Measurements from ENCODE around the gene PTPRN2.

DNA sequence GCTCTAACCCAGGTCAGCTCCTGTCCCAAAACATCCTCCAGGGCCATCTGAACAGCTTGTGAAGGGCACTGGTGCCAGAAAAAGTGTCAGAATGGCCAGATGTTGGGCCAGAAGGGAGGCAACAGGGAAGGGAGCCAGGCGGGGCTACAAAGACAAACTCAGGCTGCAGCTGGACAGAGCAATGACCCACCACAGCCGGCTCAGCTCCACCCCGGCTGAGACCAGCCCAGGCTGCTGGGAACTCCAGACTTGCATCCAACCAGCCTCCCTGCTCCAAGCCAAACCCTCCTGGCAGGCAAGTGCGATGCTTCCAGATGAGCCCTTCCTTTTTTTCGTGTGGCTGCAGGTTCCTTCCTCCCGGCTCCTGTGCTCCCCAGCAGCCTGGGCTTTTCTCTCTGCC lies 466.9 kb downstream of the PTPRN2 start:
- TF ChIP-seq, protein P1, sequence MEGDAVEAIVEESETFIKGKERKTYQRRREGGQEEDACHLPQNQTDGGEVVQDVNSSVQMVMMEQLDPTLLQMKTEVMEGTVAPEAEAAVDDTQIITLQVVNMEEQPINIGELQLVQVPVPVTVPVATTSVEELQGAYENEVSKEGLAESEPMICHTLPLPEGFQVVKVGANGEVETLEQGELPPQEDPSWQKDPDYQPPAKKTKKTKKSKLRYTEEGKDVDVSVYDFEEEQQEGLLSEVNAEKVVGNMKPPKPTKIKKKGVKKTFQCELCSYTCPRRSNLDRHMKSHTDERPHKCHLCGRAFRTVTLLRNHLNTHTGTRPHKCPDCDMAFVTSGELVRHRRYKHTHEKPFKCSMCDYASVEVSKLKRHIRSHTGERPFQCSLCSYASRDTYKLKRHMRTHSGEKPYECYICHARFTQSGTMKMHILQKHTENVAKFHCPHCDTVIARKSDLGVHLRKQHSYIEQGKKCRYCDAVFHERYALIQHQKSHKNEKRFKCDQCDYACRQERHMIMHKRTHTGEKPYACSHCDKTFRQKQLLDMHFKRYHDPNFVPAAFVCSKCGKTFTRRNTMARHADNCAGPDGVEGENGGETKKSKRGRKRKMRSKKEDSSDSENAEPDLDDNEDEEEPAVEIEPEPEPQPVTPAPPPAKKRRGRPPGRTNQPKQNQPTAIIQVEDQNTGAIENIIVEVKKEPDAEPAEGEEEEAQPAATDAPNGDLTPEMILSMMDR (IDR thresholded peaks at IDR 0.05) = no peak
- TF ChIP-seq POLR2A (IDR thresholded peaks at IDR 0.05) = no peak

Measured in sigmoid colon (tissue), 3 donors.